Gastroesophageal sphincter (tissue), 4 donors: ENCODE data around the gene PPP1R26. TPM values are rescaled to one million over a fixed set of nuclear protein-coding genes. Genes with fewer than 3 reads are reported as not detected.

Source experiments
- ATAC-seq: fragments of 150-250 bp; one replicate; pipeline ENCODE4 v1.9.1; 2016; ENCODE audit warnings: mild to moderate bottlenecking, moderate library complexity
- H3K27ac ChIP-seq, 4 donors: fragments of 200-600 bp; sonication (generic) in 3 of 4; 1 replicate in 3 of 4; 2 replicates in 1 of 4; pipeline ENCODE4 v1.5.1; 2016 to 2019
- H3K27me3 ChIP-seq: fragments of 200-600 bp; sonication (generic); one replicate; pipeline ENCODE4 v1.5.1; 2019
- H3K36me3 ChIP-seq, 2 donors: fragments of 200-600 bp; sonication (generic); one replicate each; pipeline ENCODE4 v1.5.1; 2019; ENCODE audit warnings: control low read depth in 1 of 2
- H3K4me1 ChIP-seq, 3 donors: fragments of 200-600 bp; sonication (generic); 1 replicate in 2 of 3; 2 replicates in 1 of 3; pipeline ENCODE4 v1.5.1; 2016 to 2019; ENCODE audit warnings: control low read depth in 2 of 3
- H3K4me3 ChIP-seq, 2 donors: fragments of 200-600 bp; sonication (generic); one replicate each; pipeline ENCODE4 v1.5.1; 2019; ENCODE audit warnings: mild to moderate bottlenecking in 1 of 2, moderate library complexity in 1 of 2
- H3K9me3 ChIP-seq, 3 donors: fragments of 200-600 bp; sonication (generic); one replicate each; pipeline ENCODE4 v1.5.1; 2017 to 2019; ENCODE audit warnings: control low read depth in 2 of 3
- EP300 ChIP-seq: sonication (generic); formaldehyde crosslinking; IDR thresholded peaks from one replicate; pipeline ENCODE4 v1.6.1; 2017; ENCODE audit warnings: antibody characterized with exemption, mild to moderate bottlenecking
- POLR2A ChIP-seq, 2 donors: fragments of 450-650 bp; IDR thresholded peaks; one replicate each; pipeline ENCODE4 v1.6.1; 2017; ENCODE audit warnings: antibody characterized with exemption in 2 of 2, mild to moderate bottlenecking in 2 of 2, moderate library complexity in 1 of 2
- POLR2AphosphoS5 ChIP-seq: sonication (generic); formaldehyde crosslinking; IDR thresholded peaks from one replicate; pipeline ENCODE4 v1.6.1; 2017; ENCODE audit warnings: antibody characterized with exemption
- WGBS, 2 donors: methylation state at CpG; one replicate each; pipeline ENCODE4 v1.1.5; 2018; ENCODE audit warnings: low coverage in 1 of 2; 5-methylcytosine and 5-hydroxymethylcytosine counted together
- total RNA-seq, 4 donors: library from RNA; depleted of rRNA; stranded (reverse); fragments of >200 nt; gene quantifications; one replicate each; pipeline ENCODE4 v1.1.0, GENCODE V29; 2016
- TF ChIP-seq, protein P1 (sequence below), 4 experiments: fragments of 200-600 bp in 2 of 4; fragments of 450-650 bp in 2 of 4; sonication (generic) in 1 of 4; IDR thresholded peaks; one replicate each; pipeline ENCODE4 v1.5.1; 2017 to 2019; ENCODE audit warnings: antibody characterized with exemption in 4 of 4, mild to moderate bottlenecking in 2 of 4, moderate library complexity in 2 of 4

PPP1R26 gene
- total RNA-seq, 4 donors from 2014 or later = 10.9 to 25.0 (median 14.4) TPM

- no peaks in the 10 kb centered on the region for H3K4me1 ChIP-seq
- no peaks in the 10 kb centered on the region for H3K36me3 ChIP-seq
- WGBS, 2 donors = no CpG with 5 or more reads among the region's 8 CpGs
- ATAC-seq = no peak
- TF ChIP-seq EP300 = no peak
- TF ChIP-seq, protein P1, sequence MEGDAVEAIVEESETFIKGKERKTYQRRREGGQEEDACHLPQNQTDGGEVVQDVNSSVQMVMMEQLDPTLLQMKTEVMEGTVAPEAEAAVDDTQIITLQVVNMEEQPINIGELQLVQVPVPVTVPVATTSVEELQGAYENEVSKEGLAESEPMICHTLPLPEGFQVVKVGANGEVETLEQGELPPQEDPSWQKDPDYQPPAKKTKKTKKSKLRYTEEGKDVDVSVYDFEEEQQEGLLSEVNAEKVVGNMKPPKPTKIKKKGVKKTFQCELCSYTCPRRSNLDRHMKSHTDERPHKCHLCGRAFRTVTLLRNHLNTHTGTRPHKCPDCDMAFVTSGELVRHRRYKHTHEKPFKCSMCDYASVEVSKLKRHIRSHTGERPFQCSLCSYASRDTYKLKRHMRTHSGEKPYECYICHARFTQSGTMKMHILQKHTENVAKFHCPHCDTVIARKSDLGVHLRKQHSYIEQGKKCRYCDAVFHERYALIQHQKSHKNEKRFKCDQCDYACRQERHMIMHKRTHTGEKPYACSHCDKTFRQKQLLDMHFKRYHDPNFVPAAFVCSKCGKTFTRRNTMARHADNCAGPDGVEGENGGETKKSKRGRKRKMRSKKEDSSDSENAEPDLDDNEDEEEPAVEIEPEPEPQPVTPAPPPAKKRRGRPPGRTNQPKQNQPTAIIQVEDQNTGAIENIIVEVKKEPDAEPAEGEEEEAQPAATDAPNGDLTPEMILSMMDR (IDR thresholded peaks at IDR 0.05) = no peak
- no peak for TF ChIP-seq POLR2AphosphoS5
- no peak for TF ChIP-seq POLR2A (IDR thresholded peaks at IDR 0.05)
- no peak overlapping the region for H3K27ac ChIP-seq
- H3K9me3 ChIP-seq = no peaks in the 10 kb centered on the region
- peaks cover 69% of the 10 kb centered on the region for H3K27me3 ChIP-seq
- H3K4me3 ChIP-seq = no peak overlapping the region
These were observed 56.6 kb downstream of the PPP1R26 start for GRCh38 chr9:135536216-135536615.

Other genes starting within 250 kb of the PPP1R26 start
- 10 to 100 TPM; 21.4 to 37.6 (median 25.6) TPM for gene MRPS2, start 20.9 kb downstream of the PPP1R26 start, total RNA-seq
- not detected for gene LCN1, start 41.7 kb downstream of the PPP1R26 start, total RNA-seq
- gene OBP2A, start 66.3 kb downstream of the PPP1R26 start, total RNA-seq = not detected
- gene PAEP, start 82.0 kb downstream of the PPP1R26 start, total RNA-seq = not detected
- gene GLT6D1, start 159.8 kb downstream of the PPP1R26 start, total RNA-seq = not detected
- not detected for gene LCN9, start 183.5 kb downstream of the PPP1R26 start, total RNA-seq
- gene SOHLH1, start 219.7 kb downstream of the PPP1R26 start, total RNA-seq = not detected
- gene KCNT1, start 222.4 kb downstream of the PPP1R26 start, total RNA-seq = under 1 TPM in 1 of 4 donors, not detected in 3; 0.19 TPM